HepG2 (cell line): ENCODE results near the gene SETD5. TPM values are rescaled to one million over a fixed set of nuclear protein-coding genes. Genes with fewer than 3 reads are reported as not detected.

Experiments used
- ELK4 ChIP-seq: sonication (generic); formaldehyde crosslinking; IDR thresholded peaks from 2 replicates; pipeline ENCODE4 v1.9.0; 2021; ENCODE audit warnings: missing genetic modification reagents, borderline replicate concordance
- FLYWCH1 ChIP-seq: sonication (generic); formaldehyde crosslinking; IDR thresholded peaks from 2 replicates; pipeline ENCODE4 v1.8.1; 2023; ENCODE audit warnings: mild to moderate bottlenecking, missing genetic modification reagents
- GATAD2A ChIP-seq: IDR thresholded peaks from 2 replicates; pipeline ENCODE4 v1.6.1; 2016
- MAFK ChIP-seq, 2 experiments: IDR thresholded peaks in 1 of 2; conservative IDR thresholded peaks in 1 of 2; 2 replicates each; pipeline ENCODE4 v1.6.1; 2011; ENCODE audit warnings: improper control_type of control experiment in 2 of 2, low read length in 2 of 2
- MBNL3 ChIP-seq: fragments of 250-450 bp; sonication (Bioruptor Pico); conservative IDR thresholded peaks from 2 replicates; pipeline ENCODE4 v1.8.0; 2022; ENCODE audit warnings: mild to moderate bottlenecking, inconsistent platforms
- MLLT10 ChIP-seq: sonication (generic); formaldehyde crosslinking; IDR thresholded peaks from 2 replicates; pipeline ENCODE4 v1.4.0; 2020; ENCODE audit warnings: missing genetic modification reagents
- NFIB ChIP-seq: sonication (generic); formaldehyde crosslinking; IDR thresholded peaks from 2 replicates; pipeline ENCODE4 v1.9.0; 2021; ENCODE audit warnings: missing genetic modification reagents, mild to moderate bottlenecking, borderline replicate concordance
- NFKBIZ ChIP-seq: IDR thresholded peaks from 2 replicates; pipeline ENCODE4 v1.6.1; 2018; ENCODE audit warnings: missing genetic modification reagents, missing compliant biosample characterization
- NR2C2 ChIP-seq: sonication (generic); formaldehyde crosslinking; IDR thresholded peaks from 2 replicates; pipeline ENCODE4 v1.4.0; 2020; ENCODE audit warnings: missing genetic modification reagents, mild to moderate bottlenecking, moderate library complexity, borderline replicate concordance
- NR2F2 ChIP-seq: IDR thresholded peaks from 2 replicates; pipeline ENCODE4 v1.6.1; 2012; ENCODE audit warnings: low read depth, inconsistent platforms, borderline replicate concordance
- SNAPC2 ChIP-seq: sonication (generic); formaldehyde crosslinking; IDR thresholded peaks from 2 replicates; pipeline ENCODE4 v1.8.1; 2022; ENCODE audit warnings: mild to moderate bottlenecking, missing genetic modification reagents
- SOX5 ChIP-seq: IDR thresholded peaks from 2 replicates; pipeline ENCODE4 v1.6.1; 2016; ENCODE audit warnings: borderline replicate concordance
- TIGD3 ChIP-seq: sonication (generic); formaldehyde crosslinking; IDR thresholded peaks from 2 replicates; pipeline ENCODE4 v1.5.1; 2020; ENCODE audit warnings: mild to moderate bottlenecking, missing genetic modification reagents, borderline replicate concordance
- ZBTB10 ChIP-seq: sonication (generic); formaldehyde crosslinking; IDR thresholded peaks from 2 replicates; pipeline ENCODE4 v1.4.0; 2020; ENCODE audit warnings: missing genetic modification reagents, borderline replicate concordance
- ZNF17 ChIP-seq: sonication (generic); formaldehyde crosslinking; IDR thresholded peaks from 2 replicates; pipeline ENCODE4 v1.5.0; 2020; ENCODE audit warnings: mild to moderate bottlenecking, missing genetic modification reagents
- ZNF180 ChIP-seq: sonication (generic); formaldehyde crosslinking; IDR thresholded peaks from 2 replicates; pipeline ENCODE4 v1.4.0; 2020; ENCODE audit warnings: low read depth, missing genetic modification reagents, borderline replicate concordance
- ZNF33B ChIP-seq: sonication (generic); formaldehyde crosslinking; IDR thresholded peaks from 2 replicates; pipeline ENCODE4 v1.5.1; 2020; ENCODE audit warnings: mild to moderate bottlenecking, missing genetic modification reagents
- ZNF562 ChIP-seq: sonication (generic); formaldehyde crosslinking; IDR thresholded peaks from 2 replicates; pipeline ENCODE4 v1.8.0; 2022; ENCODE audit warnings: missing genetic modification reagents, borderline replicate concordance
- ZNF607 ChIP-seq: sonication (generic); formaldehyde crosslinking; IDR thresholded peaks from 2 replicates; pipeline ENCODE4 v1.5.1; 2020; ENCODE audit warnings: missing genetic modification reagents, mild to moderate bottlenecking, borderline replicate concordance
- ZNF704 ChIP-seq: sonication (generic); formaldehyde crosslinking; IDR thresholded peaks from 2 replicates; pipeline ENCODE4 v1.8.1; 2023; ENCODE audit warnings: mild to moderate bottlenecking, inconsistent platforms, moderate library complexity, missing genetic modification reagents, borderline replicate concordance
- ZNF710 ChIP-seq: sonication (generic); formaldehyde crosslinking; IDR thresholded peaks from 2 replicates; pipeline ENCODE4 v1.5.0; 2020; ENCODE audit warnings: mild to moderate bottlenecking, missing genetic modification reagents, borderline replicate concordance
- polyA plus RNA-seq, 8 experiments: library from polyadenylated mRNA; depleted of rRNA in 3 of 8; stranded (reverse) in 7 of 8; unstranded in 1 of 8; fragments of >200 nt; fragmentation: Illumina TruSeq in 4 of 8; extraction: Trizol in 4 of 8; gene quantifications; 2 replicates each; pipeline versions ENCODE4 v1.2.1 to v1.2.3, GENCODE V29; 2011 to 2016; ENCODE audit warnings: low read depth in 4 of 8, missing spikeins in 1 of 8, mixed read lengths in 1 of 8; ENCODE audit not compliant: insufficient read depth in 1 of 8
- total RNA-seq, 5 experiments: library from RNA; depleted of rRNA; stranded (reverse); fragments of >200 nt; fragmentation: Illumina TruSeq; extraction: Trizol; gene quantifications; 2 replicates each; pipeline ENCODE4 v1.2.3, GENCODE V29; 2016; ENCODE audit warnings: low read depth in 1 of 5

The SETD5 gene
- total and polyA plus RNA-seq, 2 of the 13 experiments (the other 11 are each of a cell fraction or from before 2014, with no cell fraction given), result 46.8 to 95.8 TPM

- TF ChIP-seq MAFK (conservative IDR thresholded peaks at IDR 0.05 in 1 of 2, IDR thresholded peaks at IDR 0.05 in 1 of 2; ENCODE audit: low read length in 2 of 2) (no peak), FLYWCH1 (no peak), NR2F2 (peak; percentile 44; the same call in 1 of the 2 replicates), ZNF33B (0 out of 2 replicates have a peak, but pooled peaks have one; percentile 40), ZNF607 (CRISPR knock-in tag) (peak; percentile 26; the same call in 1 of the 2 replicates), NR2C2 (CRISPR knock-in tag) (peak; percentile 62; the same call in 1 of the 2 replicates), ZNF562 (CRISPR knock-in tag) (no peak), ZNF17 (no peak), SOX5 (CRISPR knock-in tag) (peak; percentile 98), NFIB (CRISPR knock-in tag) (no peak), ELK4 (CRISPR knock-in tag) (no peak), ZNF710 (CRISPR knock-in tag) (peak; percentile 92), TIGD3 (CRISPR knock-in tag) (no peak), MLLT10 (CRISPR knock-in tag) (no peak), SNAPC2 (no peak; the same call in 1 of the 2 replicates), ZNF180 (CRISPR knock-in tag) (no peak), MBNL3 (CRISPR knock-in tag) (no peak), NFKBIZ (CRISPR knock-in tag) (peak; percentile 59; the same call in 1 of the 2 replicates), ZNF704 (no peak), ZBTB10 (CRISPR knock-in tag) (no peak), GATAD2A (CRISPR knock-in tag) (peak; percentile 91)
Observed at GRCh38 chr3:9422712-9423424, 25.5 kb downstream of the SETD5 start (continued).
